DND-41 (cell line): ENCODE results near the gene FTO.
A peak's percentile ranks its signal among the peaks of the same experiment; 100 is the strongest.

Experiments
- ATAC-seq: fragments of 200-7000 bp; cut with Tn5 transposase; 3 replicates; pipeline ENCODE4 v1.9.1; 2021; ENCODE audit warnings: low read depth; ENCODE audit not compliant: insufficient read depth
- DNase-seq: peaks from one replicate; pipeline ENCODE4 v3.0.0-alpha.2; 2020
- H2AFZ ChIP-seq: 2 replicates; pipeline ENCODE4 v1.6.0; 2012; ENCODE audit warnings: low read depth, low read length
- H3K27ac ChIP-seq: 2 replicates; pipeline ENCODE4 v1.5.1; 2012; ENCODE audit warnings: low read length, inconsistent platforms
- H3K27me3 ChIP-seq: fragments of 200-600 bp; sonication (generic); 2 replicates; pipeline ENCODE4 v1.6.0; 2012; ENCODE audit warnings: low read length, mild to moderate bottlenecking, inconsistent platforms; ENCODE audit not compliant: insufficient read depth, poor library complexity
- H3K36me3 ChIP-seq: 2 replicates; pipeline ENCODE4 v1.5.1; 2012; ENCODE audit warnings: low read length, inconsistent platforms; ENCODE audit not compliant: insufficient read depth
- H3K4me1 ChIP-seq: 2 replicates; pipeline ENCODE4 v1.5.1; 2012; ENCODE audit warnings: mild to moderate bottlenecking, low read length; ENCODE audit not compliant: insufficient read depth
- H3K4me2 ChIP-seq: 2 replicates; pipeline ENCODE4 v1.6.0; 2012; ENCODE audit warnings: mild to moderate bottlenecking, moderate library complexity, low read length, inconsistent platforms; ENCODE audit not compliant: insufficient read depth
- H3K4me3 ChIP-seq, 2 experiments: fragments of 200-600 bp in 1 of 2; shearing (Covaris generic) in 1 of 2; 2 replicates each; pipeline ENCODE4 v1.5.1; 2012 to 2016; ENCODE audit warnings: inconsistent platforms in 2 of 2, low read length in 2 of 2, mild to moderate bottlenecking in 2 of 2, low read depth in 1 of 2, moderate library complexity in 1 of 2
- H3K79me2 ChIP-seq: 2 replicates; pipeline ENCODE4 v1.6.0; 2012; ENCODE audit warnings: low read length, inconsistent platforms; ENCODE audit not compliant: insufficient read depth
- H3K9ac ChIP-seq: 2 replicates; pipeline ENCODE4 v1.6.0; 2012; ENCODE audit warnings: low read depth, mild to moderate bottlenecking, inconsistent platforms, low read length, moderate library complexity
- H3K9me3 ChIP-seq: 2 replicates; pipeline ENCODE4 v1.5.1; 2012; ENCODE audit warnings: low read length, moderate library complexity, mild to moderate bottlenecking, inconsistent platforms; ENCODE audit not compliant: insufficient read depth, severe bottlenecking
- H4K20me1 ChIP-seq: 2 replicates; pipeline ENCODE4 v1.6.0; 2012; ENCODE audit warnings: low read length; ENCODE audit not compliant: insufficient read depth
- CTCF ChIP-seq: IDR thresholded peaks from 2 replicates; pipeline ENCODE4 v1.5.1; 2012; ENCODE audit warnings: borderline replicate concordance, low read length, moderate library complexity, mild to moderate bottlenecking; ENCODE audit not compliant: poor library complexity, severe bottlenecking; ENCODE audit errors: extremely low read depth
- EZH2 ChIP-seq: IDR thresholded peaks from 3 replicates; pipeline ENCODE4 v1.6.1; 2012; ENCODE audit warnings: borderline replicate concordance, low read depth, mild to moderate bottlenecking, moderate library complexity, low read length, inconsistent platforms; ENCODE audit not compliant: severe bottlenecking

FTO gene

GRCh38 chr16:53962041-53962440, 258.1 kb downstream of the FTO start:
- Histone ChIP-seq H3K36me3 (no peaks in the 10 kb centered on the region), H3K4me3 (no peak overlapping the region), H3K9ac (no peak overlapping the region; the same call in 1 of the 2 replicates), H3K4me2 (no peak overlapping the region), H3K4me1 (peaks cover 28% of the 10 kb centered on the region), H3K27me3 (no peaks in the 10 kb centered on the region), H2AFZ (no peak overlapping the region), H3K9me3 (no peaks in the 10 kb centered on the region), H4K20me1 (no peaks in the 10 kb centered on the region), H3K79me2 (no peaks in the 10 kb centered on the region), H3K27ac (peak overlapping the region; percentile 20; the same call in 1 of the 2 replicates)
- no peak for DNase-seq
- 0 out of 3 replicates have a peak, but pooled peaks have one; percentile 33 for ATAC-seq
- TF ChIP-seq CTCF: no peak
- TF ChIP-seq EZH2: no peak

GRCh38 chr16:53964145-53964790, 260.3 kb downstream of the FTO start:
- H3K4me1 ChIP-seq: peaks cover 28% of the 10 kb centered on the region
- no peaks in the 10 kb centered on the region for H3K27me3 ChIP-seq
- no peak for DNase-seq

DNA sequence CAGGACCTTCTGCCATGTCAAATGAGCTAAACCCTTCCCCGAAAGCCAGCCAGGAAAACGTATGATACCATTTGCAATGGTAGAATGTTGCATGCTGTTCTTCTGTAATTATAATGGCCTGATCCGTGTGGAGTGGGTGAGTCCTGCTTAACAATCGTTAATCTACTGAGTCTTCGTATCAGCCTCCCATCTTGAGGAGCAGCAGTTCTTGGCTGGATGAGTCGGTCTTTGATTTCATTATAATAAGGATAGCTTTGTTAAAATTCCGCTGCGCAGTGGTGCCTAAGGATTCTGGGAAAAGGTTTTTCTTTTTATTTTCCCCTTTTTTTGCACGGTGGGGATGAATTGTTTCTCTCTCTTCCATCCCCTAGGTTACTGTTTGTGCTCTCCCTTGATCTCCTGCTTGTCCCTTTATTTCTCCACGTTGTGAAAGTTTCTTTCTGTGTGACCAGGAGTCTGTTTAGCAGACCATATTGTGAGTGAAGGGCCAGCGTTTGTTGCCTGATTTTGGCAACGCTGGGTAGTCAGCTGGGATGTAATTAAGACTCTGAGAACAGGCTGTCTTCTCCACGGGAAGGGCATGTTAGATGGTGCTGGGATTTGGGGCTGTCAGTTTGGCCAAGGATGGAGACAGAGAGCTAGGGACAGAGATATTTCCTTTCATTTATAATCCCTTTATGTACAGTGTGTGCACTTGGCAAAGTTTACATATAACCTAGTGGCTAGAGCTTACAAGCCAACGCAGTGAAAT, 263.0 kb downstream of the FTO start:
- Histone ChIP-seq H3K4me2 (no peak overlapping the region), H3K4me1 (peaks cover 6% of the 10 kb centered on the region), H4K20me1 (no peaks in the 10 kb centered on the region), H3K9me3 (no peaks in the 10 kb centered on the region), H3K4me3 (no peak overlapping the region), H3K27ac (no peak overlapping the region; the same call in 1 of the 2 replicates), H3K9ac (no peak overlapping the region), H3K36me3 (no peaks in the 10 kb centered on the region), H3K27me3 (no peaks in the 10 kb centered on the region), H2AFZ (no peak overlapping the region), H3K79me2 (no peaks in the 10 kb centered on the region)
- TF ChIP-seq EZH2: no peak
- TF ChIP-seq CTCF: no peak
- ATAC-seq (no peak), DNase-seq (no peak)

More at GRCh38 chr16:53964145-53964790, 260.3 kb downstream of the FTO start:
- H3K4me3 ChIP-seq: no peak overlapping the region
- H3K27ac ChIP-seq: no peak overlapping the region
- no peaks in the 10 kb centered on the region for H3K9me3 ChIP-seq
- H4K20me1 ChIP-seq: no peaks in the 10 kb centered on the region
- H3K9ac ChIP-seq: no peak overlapping the region
- no peak overlapping the region for H3K4me2 ChIP-seq
- ATAC-seq: no peak
- TF ChIP-seq EZH2 (no peak), CTCF (no peak)
- H3K79me2 ChIP-seq: no peaks in the 10 kb centered on the region
- no peaks in the 10 kb centered on the region for H3K36me3 ChIP-seq
- no peak overlapping the region for H2AFZ ChIP-seq
